HL-60 (cell line): ENCODE measurements around the gene ACAP1.

Experiments
- CTCF ChIP-seq: IDR thresholded peaks from one replicate; pipeline ENCODE4 v1.5.1; 2011; ENCODE audit warnings: low read length, control low read depth, inconsistent platforms; ENCODE audit not compliant: insufficient read depth
- GABPA ChIP-seq: IDR thresholded peaks from 2 replicates; pipeline ENCODE4 v1.6.1; 2012; ENCODE audit warnings: low read depth
- POLR2AphosphoS5 ChIP-seq: IDR thresholded peaks from 2 replicates; pipeline ENCODE4 v1.6.1; 2012; ENCODE audit warnings: low read depth
- SPI1 ChIP-seq: IDR thresholded peaks from 2 replicates; pipeline ENCODE4 v1.6.1; 2012; ENCODE audit warnings: low read depth, mild to moderate bottlenecking, borderline replicate concordance

GRCh38 chr17:7292194-7292593 is 44.1 kb upstream of the ACAP1 start:
- TF ChIP-seq CTCF: no peak
- TF ChIP-seq GABPA: no peak
- TF ChIP-seq SPI1: no peak
- TF ChIP-seq POLR2AphosphoS5: no peak
